HepG2 (cell line): Measurements from ENCODE around the gene BTN1A1. TPM values are rescaled to one million over a fixed set of nuclear protein-coding genes. Genes with fewer than 3 reads are reported as not detected.

ENCODE experiments used
- CERS6 ChIP-seq: sonication (generic); formaldehyde crosslinking; IDR thresholded peaks from 2 replicates; pipeline ENCODE4 v1.5.0; 2020; ENCODE audit warnings: missing genetic modification reagents
- ELF3 ChIP-seq: IDR thresholded peaks from 2 replicates; pipeline ENCODE4 v1.6.1; 2016; ENCODE audit warnings: missing genetic modification reagents, missing compliant biosample characterization
- HBP1 ChIP-seq: IDR thresholded peaks from 2 replicates; pipeline ENCODE4 v1.6.1; 2016; ENCODE audit warnings: low read depth, control low read depth
- HMGXB3 ChIP-seq: sonication (generic); formaldehyde crosslinking; IDR thresholded peaks from 2 replicates; pipeline ENCODE4 v1.4.0; 2020; ENCODE audit warnings: missing genetic modification reagents, borderline replicate concordance
- JUN ChIP-seq: sonication (generic); formaldehyde crosslinking; IDR thresholded peaks from 2 replicates; pipeline ENCODE4 v1.4.0; 2020; ENCODE audit warnings: mild to moderate bottlenecking, missing genetic modification reagents
- KLF16 ChIP-seq, 2 experiments: sonication (generic) in 1 of 2; formaldehyde crosslinking in 1 of 2; IDR thresholded peaks; 2 replicates each; pipeline versions ENCODE4 v1.6.1 to v1.8.0; 2016 to 2023; ENCODE audit warnings: missing genetic modification reagents in 2 of 2, missing compliant biosample characterization in 1 of 2
- MEIS1 ChIP-seq: sonication (generic); formaldehyde crosslinking; IDR thresholded peaks from 2 replicates; pipeline ENCODE4 v1.9.0; 2021; ENCODE audit warnings: mild to moderate bottlenecking, missing genetic modification reagents, moderate library complexity, borderline replicate concordance
- RAD21 ChIP-seq: fragments of 450-650 bp; formaldehyde crosslinking; IDR thresholded peaks from 2 replicates; pipeline ENCODE4 v1.5.0; 2020; ENCODE audit warnings: mild to moderate bottlenecking
- SOX13 ChIP-seq, 3 experiments: fragments of 450-650 bp in 1 of 3; sonication (generic) in 1 of 3; formaldehyde crosslinking in 1 of 3; IDR thresholded peaks in 2 of 3; conservative IDR thresholded peaks in 1 of 3; 2 replicates each; pipeline versions ENCODE4 v1.5.0 to v1.6.1; 2016 to 2020; ENCODE audit warnings: antibody characterized with exemption in 1 of 3, mild to moderate bottlenecking in 1 of 3, missing compliant biosample characterization in 1 of 3, missing genetic modification reagents in 1 of 3, moderate library complexity in 1 of 3
- SP140L ChIP-seq: sonication (generic); formaldehyde crosslinking; IDR thresholded peaks from 2 replicates; pipeline ENCODE4 v1.4.0; 2020; ENCODE audit warnings: missing genetic modification reagents, borderline replicate concordance
- TEAD3 ChIP-seq: optimal IDR thresholded peaks from 2 replicates; pipeline ENCODE3; 2016; ENCODE audit warnings: borderline replicate concordance
- THAP11 ChIP-seq: IDR thresholded peaks from 2 replicates; pipeline ENCODE4 v1.6.1; 2016; ENCODE audit warnings: missing biosample characterization, missing genetic modification reagents
- ZFX ChIP-seq: sonication (generic); formaldehyde crosslinking; IDR thresholded peaks from 2 replicates; pipeline ENCODE4 v1.4.0; 2020; ENCODE audit warnings: mild to moderate bottlenecking, low read depth, missing genetic modification reagents, moderate library complexity
- ZFY ChIP-seq: sonication (generic); formaldehyde crosslinking; IDR thresholded peaks from 2 replicates; pipeline ENCODE4 v1.4.0; 2020; ENCODE audit warnings: missing genetic modification reagents
- ZGPAT ChIP-seq: IDR thresholded peaks from 2 replicates; pipeline ENCODE4 v1.6.1; 2016; ENCODE audit warnings: mild to moderate bottlenecking
- ZNF292 ChIP-seq: sonication (generic); formaldehyde crosslinking; IDR thresholded peaks from 2 replicates; pipeline ENCODE4 v1.8.1; 2022; ENCODE audit warnings: mild to moderate bottlenecking, low read depth, missing genetic modification reagents, borderline replicate concordance
- ZNF513 ChIP-seq: sonication (generic); formaldehyde crosslinking; conservative IDR thresholded peaks from 2 replicates; pipeline ENCODE4 v1.5.0; 2020; ENCODE audit warnings: missing genetic modification reagents
- ZNF713 ChIP-seq: sonication (generic); formaldehyde crosslinking; IDR thresholded peaks from 2 replicates; pipeline ENCODE4 v1.4.0; 2020; ENCODE audit warnings: mild to moderate bottlenecking, missing genetic modification reagents
- ZNF790 ChIP-seq: sonication (generic); formaldehyde crosslinking; IDR thresholded peaks from 2 replicates; pipeline ENCODE4 v1.8.0; 2022; ENCODE audit warnings: missing genetic modification reagents, mild to moderate bottlenecking, borderline replicate concordance
- ZSCAN9 ChIP-seq: IDR thresholded peaks from 2 replicates; pipeline ENCODE4 v1.6.1; 2016; ENCODE audit warnings: borderline replicate concordance
- polyA plus RNA-seq, 8 experiments: library from polyadenylated mRNA; depleted of rRNA in 3 of 8; stranded (reverse) in 7 of 8; unstranded in 1 of 8; fragments of >200 nt; fragmentation: Illumina TruSeq in 4 of 8; extraction: Trizol in 4 of 8; gene quantifications; 2 replicates each; pipeline versions ENCODE4 v1.2.1 to v1.2.3, GENCODE V29; 2011 to 2016; ENCODE audit warnings: low read depth in 4 of 8, missing spikeins in 1 of 8, mixed read lengths in 1 of 8; ENCODE audit not compliant: insufficient read depth in 1 of 8
- total RNA-seq, 5 experiments: library from RNA; depleted of rRNA; stranded (reverse); fragments of >200 nt; fragmentation: Illumina TruSeq; extraction: Trizol; gene quantifications; 2 replicates each; pipeline ENCODE4 v1.2.3, GENCODE V29; 2016; ENCODE audit warnings: low read depth in 1 of 5

BTN1A1 gene
- total and polyA plus RNA-seq, 2 of the 13 experiments (the other 11 are each of a cell fraction or from before 2014, with no cell fraction given), result 0.04 TPM; not detected in 1

GRCh38 chr6:26514984-26515383 is 14.9 kb downstream of the BTN1A1 start (continued):
- peak; percentile 67; the same call in 1 of the 2 replicates for TF ChIP-seq HMGXB3 (CRISPR knock-in tag)
- TF ChIP-seq ZFX (CRISPR knock-in tag), result 0 out of 2 replicates have a peak, but pooled peaks have one; percentile 27
- no peak for TF ChIP-seq ZNF513
- no peak for TF ChIP-seq RAD21 (CRISPR knock-in tag)
- TF ChIP-seq KLF16 (CRISPR knock-in tag; IDR thresholded peaks at IDR 0.05), result peak in 1 of 2 experiments; percentile 47; a peak in 1 of 4 replicates
- no peak for TF ChIP-seq ZNF790 (CRISPR knock-in tag)
- peak; percentile 58 for TF ChIP-seq THAP11 (CRISPR knock-in tag)
- peak; percentile 65 for TF ChIP-seq ZNF292 (CRISPR knock-in tag)
- 0 out of 2 replicates have a peak, but pooled peaks have one; percentile 18 for TF ChIP-seq SP140L (CRISPR knock-in tag)
- TF ChIP-seq JUN (CRISPR knock-in tag), result peak; percentile 92
- TF ChIP-seq TEAD3, result peak; percentile 83
- peak; percentile 66 for TF ChIP-seq ZGPAT (CRISPR knock-in tag)
- peak; percentile 72; the same call in 1 of the 2 replicates for TF ChIP-seq ZSCAN9 (CRISPR knock-in tag)
- 0 out of 2 replicates have a peak, but pooled peaks have one; percentile 29 for TF ChIP-seq MEIS1 (CRISPR knock-in tag)
- 0 out of 2 replicates have a peak, but pooled peaks have one; percentile 21 for TF ChIP-seq ZFY (CRISPR knock-in tag)
- TF ChIP-seq ZNF713 (CRISPR knock-in tag), result no peak
- TF ChIP-seq SOX13 (IDR thresholded peaks at IDR 0.05), result no peak
- peak in 1 of 2 experiments; percentile 78; a peak in 2 of 4 replicates for TF ChIP-seq SOX13 (CRISPR knock-in tag; conservative IDR thresholded peaks at IDR 0.05 in 1 of 2, IDR thresholded peaks at IDR 0.05 in 1 of 2)
- 0 out of 2 replicates have a peak, but pooled peaks have one; percentile 49 for TF ChIP-seq HBP1 (CRISPR knock-in tag)
- TF ChIP-seq ELF3 (CRISPR knock-in tag), result peak; percentile 52; the same call in 1 of the 2 replicates
- TF ChIP-seq CERS6 (CRISPR knock-in tag), result no peak
